HEK293 (cell line): Measurements from ENCODE around the gene KLF11.

ENCODE experiments used
- CTCF ChIA-PET: fragments of 350-600 bp; formaldehyde crosslinking; extraction: SDS; loops from one replicate; lab custom pipeline; 2021; ENCODE audit warnings: antibody characterized with exemption; lab: Yijun Ruan, JAX
- POLR2A ChIA-PET: fragments of 300-600 bp; formaldehyde crosslinking; extraction: SDS; loops from one replicate; lab custom pipeline; 2020; ENCODE audit warnings: antibody characterized with exemption, inconsistent platforms; lab: Yijun Ruan, JAX
- H3K27ac ChIP-seq: fragments of 200-500 bp; sonication (Bioruptor generic); 2 replicates; pipeline ENCODE4 v1.5.1; 2014; ENCODE audit warnings: low read depth, low read length, control low read depth, inconsistent platforms; ENCODE audit errors: extremely low read depth
- H3K36me3 ChIP-seq, 2 experiments: fragments of 200-500 bp in 1 of 2; sonication (Bioruptor generic) in 1 of 2; 1 replicate in 1 of 2; 2 replicates in 1 of 2; pipeline ENCODE4 v1.5.1; 2014 to 2017; ENCODE audit warnings: inconsistent platforms in 2 of 2, low read length in 2 of 2; ENCODE audit not compliant: control insufficient read depth in 2 of 2, insufficient read depth in 1 of 2
- H3K4me1 ChIP-seq: fragments of 200-500 bp; sonication (Bioruptor generic); 2 replicates; pipeline ENCODE4 v1.5.1; 2014; ENCODE audit warnings: mild to moderate bottlenecking, low read length, inconsistent platforms; ENCODE audit not compliant: control insufficient read depth, insufficient read depth
- H3K4me3 ChIP-seq: 2 replicates; pipeline ENCODE4 v1.5.1; 2011; ENCODE audit warnings: low read depth, mild to moderate bottlenecking, control low read depth, low read length, moderate library complexity
- H3K9me3 ChIP-seq: fragments of 200-500 bp; sonication (Bioruptor generic); 2 replicates; pipeline ENCODE4 v1.5.1; 2014; ENCODE audit warnings: low read depth, low read length, inconsistent platforms; ENCODE audit not compliant: control insufficient read depth, insufficient read depth
- HOXD13 ChIP-seq: sonication (generic); formaldehyde crosslinking; IDR thresholded peaks from 2 replicates; pipeline ENCODE4 v1.8.0; 2022; ENCODE audit warnings: missing genetic modification reagents, borderline replicate concordance
- MZF1 ChIP-seq: fragments of 450-650 bp; formaldehyde crosslinking; IDR thresholded peaks from 2 replicates; pipeline ENCODE4 v1.5.1; 2017; ENCODE audit warnings: missing biosample characterization, missing genetic modification characterization, borderline replicate concordance
- ZBTB1 ChIP-seq: fragments of 450-650 bp; formaldehyde crosslinking; IDR thresholded peaks from 2 replicates; pipeline ENCODE4 v1.5.1; 2016; ENCODE audit warnings: missing biosample characterization, missing genetic modification characterization
- ZNF114 ChIP-seq: fragments of 450-650 bp; formaldehyde crosslinking; IDR thresholded peaks from 2 replicates; pipeline ENCODE4 v1.5.0; 2017; ENCODE audit warnings: missing biosample characterization, missing genetic modification characterization
- ZNF274 ChIP-seq, 2 experiments: fragments of 200-500 bp in 1 of 2; fragments of 450-650 bp in 1 of 2; sonication (Bioruptor generic) in 1 of 2; formaldehyde crosslinking in 1 of 2; IDR thresholded peaks; 2 replicates each; pipeline versions ENCODE4 v1.5.1 to v1.6.1; 2014 to 2016; ENCODE audit warnings: borderline replicate concordance in 1 of 2, inconsistent platforms in 1 of 2, low read length in 1 of 2, missing biosample characterization in 1 of 2, missing genetic modification characterization in 1 of 2
- ZNF37A ChIP-seq: fragments of 450-650 bp; IDR thresholded peaks from 2 replicates; pipeline ENCODE4 v1.5.1; 2018; ENCODE audit warnings: missing biosample characterization, missing genetic modification characterization
- ZNF423 ChIP-seq: fragments of 450-650 bp; formaldehyde crosslinking; IDR thresholded peaks from 2 replicates; pipeline ENCODE4 v1.5.1; 2016; ENCODE audit warnings: missing biosample characterization, missing genetic modification characterization
- ZNF561 ChIP-seq: fragments of 450-650 bp; IDR thresholded peaks from 2 replicates; pipeline ENCODE4 v1.5.1; 2018; ENCODE audit warnings: missing biosample characterization, missing genetic modification characterization, borderline replicate concordance
- ZNF791 ChIP-seq: fragments of 450-650 bp; formaldehyde crosslinking; IDR thresholded peaks from 2 replicates; pipeline ENCODE4 v1.5.1; 2016; ENCODE audit warnings: missing biosample characterization, missing genetic modification characterization
- TF ChIP-seq, protein P1 (sequence below): fragments of 450-650 bp; formaldehyde crosslinking; IDR thresholded peaks from 2 replicates; pipeline ENCODE4 v1.5.1; 2016; ENCODE audit warnings: missing biosample characterization, missing genetic modification characterization
- TF ChIP-seq, protein P2 (sequence below): fragments of 450-650 bp; formaldehyde crosslinking; IDR thresholded peaks from 2 replicates; pipeline ENCODE4 v1.5.1; 2016; ENCODE audit warnings: missing biosample characterization, missing genetic modification characterization
- TF ChIP-seq, protein P3 (sequence below): fragments of 450-650 bp; formaldehyde crosslinking; IDR thresholded peaks from 2 replicates; pipeline ENCODE4 v1.5.1; 2016; ENCODE audit warnings: missing biosample characterization, missing genetic modification characterization
- TF ChIP-seq, protein P4 (sequence below): fragments of 450-650 bp; formaldehyde crosslinking; IDR thresholded peaks from 2 replicates; pipeline ENCODE4 v1.5.1; 2017; ENCODE audit warnings: missing biosample characterization, missing genetic modification characterization

Gene KLF11

DNA sequence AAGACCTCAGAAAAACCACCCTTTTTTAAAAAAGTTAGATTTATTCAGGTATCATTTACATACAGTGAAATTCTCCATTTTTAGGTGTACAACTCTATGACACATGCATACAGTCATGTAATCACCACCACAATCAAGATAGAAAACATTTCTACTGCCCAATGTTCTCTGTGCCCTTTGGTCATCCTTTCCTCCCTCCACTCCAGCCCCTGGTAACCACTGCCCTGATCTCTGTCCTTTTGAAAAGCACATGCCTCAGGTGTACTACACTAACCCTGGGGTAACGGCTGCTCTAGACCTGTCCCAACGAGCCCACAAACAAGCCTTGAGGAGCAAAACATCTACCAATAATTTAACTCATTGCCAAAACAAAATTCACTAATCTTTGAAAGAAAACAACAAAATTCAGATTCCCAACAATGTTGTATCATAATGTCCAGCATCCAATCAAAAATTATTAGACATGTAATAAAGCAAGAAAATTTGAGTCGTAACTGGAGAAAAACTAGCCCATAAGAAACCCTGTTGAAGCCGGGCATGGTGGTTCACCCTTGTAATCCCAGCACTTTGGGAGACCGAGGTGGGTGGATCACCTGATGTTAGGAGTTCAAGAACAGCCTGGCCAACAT is 25.9 kb upstream of the KLF11 start:
- H3K4me3 ChIP-seq = no peak overlapping the region
- CTCF ChIA-PET = interaction anchor here (1.4 kb wide), 1 partner anchor 33 kb away, joined by 4 read pairs; no protein-coding TSS in a partner anchor
- H3K27ac ChIP-seq = no peak overlapping the region
- POLR2A ChIA-PET = no interaction called here
- TF ChIP-seq ZNF423 (tag by site-specific recombination) = no peak
- TF ChIP-seq, protein P1, sequence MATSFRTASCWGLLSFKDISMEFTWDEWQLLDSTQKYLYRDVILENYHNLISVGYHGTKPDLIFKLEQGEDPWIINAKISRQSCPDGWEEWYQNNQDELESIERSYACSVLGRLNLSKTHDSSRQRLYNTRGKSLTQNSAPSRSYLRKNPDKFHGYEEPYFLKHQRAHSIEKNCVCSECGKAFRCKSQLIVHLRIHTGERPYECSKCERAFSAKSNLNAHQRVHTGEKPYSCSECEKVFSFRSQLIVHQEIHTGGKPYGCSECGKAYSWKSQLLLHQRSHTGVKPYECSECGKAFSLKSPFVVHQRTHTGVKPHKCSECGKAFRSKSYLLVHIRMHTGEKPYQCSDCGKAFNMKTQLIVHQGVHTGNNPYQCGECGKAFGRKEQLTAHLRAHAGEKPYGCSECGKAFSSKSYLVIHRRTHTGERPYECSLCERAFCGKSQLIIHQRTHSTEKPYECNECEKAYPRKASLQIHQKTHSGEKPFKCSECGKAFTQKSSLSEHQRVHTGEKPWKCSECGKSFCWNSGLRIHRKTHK (tag by site-specific recombination) = peak; percentile 93
- H3K36me3 ChIP-seq = no peaks in the 10 kb centered on the region
- no peaks in the 10 kb centered on the region for H3K4me1 ChIP-seq
- H3K9me3 ChIP-seq = no peaks in the 10 kb centered on the region

DNA sequence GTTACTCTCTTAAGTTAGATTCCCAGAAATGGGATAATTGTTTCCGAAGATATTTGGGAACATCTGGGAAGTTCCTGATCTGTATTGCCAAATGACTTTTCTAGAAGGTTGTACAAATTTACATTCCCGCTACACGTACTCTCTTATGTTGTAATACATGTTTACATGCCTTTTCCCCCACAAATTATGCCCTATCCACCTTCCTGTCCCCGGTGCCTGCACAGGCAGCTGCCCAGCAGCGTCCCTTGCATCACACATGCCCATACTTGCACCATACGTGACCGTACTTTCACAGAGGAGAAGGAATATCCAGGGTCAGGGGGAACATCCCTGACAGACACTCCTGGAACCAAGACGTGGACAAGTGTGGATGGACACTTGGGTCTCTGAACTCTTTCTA is 24.2 kb upstream of the KLF11 start:
- Histone ChIP-seq H3K4me1 (no peaks in the 10 kb centered on the region), H3K9me3 (no peaks in the 10 kb centered on the region), H3K4me3 (no peak overlapping the region), H3K36me3 (no peaks in the 10 kb centered on the region), H3K27ac (no peak overlapping the region)
- POLR2A ChIA-PET = no interaction called here
- CTCF ChIA-PET = interaction anchor here (0.6 to 1.0 kb wide), 2 partner anchors 223 to 547 kb away, joined by 3 read pairs; no protein-coding TSS in a partner anchor
- TF ChIP-seq ZNF37A (tag by site-specific recombination) = no peak
- TF ChIP-seq HOXD13 (CRISPR knock-in tag) = peak; percentile 60; the same call in 1 of the 2 replicates

DNA sequence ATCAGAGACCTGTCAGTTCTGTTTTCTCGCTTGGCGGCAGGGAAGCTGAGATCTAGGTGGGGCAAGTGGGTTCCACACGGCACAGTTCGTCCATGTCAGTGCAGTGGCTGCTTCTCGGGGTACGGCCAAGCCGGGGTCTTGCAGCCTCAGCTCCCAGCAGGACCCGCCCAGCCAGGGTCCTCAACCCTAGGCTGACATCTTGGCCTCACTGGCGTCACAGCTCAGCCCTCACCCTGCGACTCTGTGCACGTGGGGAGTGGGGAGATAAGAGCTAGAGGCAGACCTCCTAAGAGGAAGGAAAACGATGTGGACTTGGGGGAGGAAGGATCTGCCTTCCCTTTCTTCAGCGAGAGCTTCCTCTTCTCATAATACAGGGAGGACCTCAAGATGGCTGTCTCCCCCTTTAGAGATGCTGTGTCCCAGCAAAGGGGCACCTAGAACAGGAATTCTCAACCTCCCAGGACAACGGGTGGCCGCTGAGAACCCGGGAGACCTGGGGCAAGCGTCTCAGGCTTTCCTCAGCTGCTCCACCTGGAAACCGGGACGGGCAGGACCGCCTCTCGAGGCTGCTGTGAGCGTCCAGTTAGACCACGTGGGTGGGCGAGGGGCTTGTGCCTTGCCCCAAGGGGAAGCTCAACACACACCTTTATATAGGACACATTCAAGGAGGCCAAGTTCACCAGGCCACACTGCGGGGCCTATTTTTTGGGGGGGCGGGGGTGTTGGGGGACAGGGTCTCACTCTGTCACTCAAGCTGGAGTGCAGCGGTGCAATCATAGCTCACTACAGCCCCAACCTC is 23.5 kb upstream of the KLF11 start:
- no peak overlapping the region for H3K4me3 ChIP-seq
- no peaks in the 10 kb centered on the region for H3K36me3 ChIP-seq
- no peaks in the 10 kb centered on the region for H3K4me1 ChIP-seq
- H3K9me3 ChIP-seq = no peaks in the 10 kb centered on the region
- TF ChIP-seq ZNF791 (no peak), ZNF561 (tag by site-specific recombination) (no peak), ZBTB1 (tag by site-specific recombination) (no peak), ZNF114 (tag by site-specific recombination) (no peak), ZNF274 (IDR thresholded peaks at IDR 0.05; ENCODE audit: low read length) (no peak), ZNF274 (tag by site-specific recombination; IDR thresholded peaks at IDR 0.05; ENCODE audit: borderline replicate concordance) (no peak), MZF1 (tag by site-specific recombination) (no peak)
- TF ChIP-seq, protein P2, sequence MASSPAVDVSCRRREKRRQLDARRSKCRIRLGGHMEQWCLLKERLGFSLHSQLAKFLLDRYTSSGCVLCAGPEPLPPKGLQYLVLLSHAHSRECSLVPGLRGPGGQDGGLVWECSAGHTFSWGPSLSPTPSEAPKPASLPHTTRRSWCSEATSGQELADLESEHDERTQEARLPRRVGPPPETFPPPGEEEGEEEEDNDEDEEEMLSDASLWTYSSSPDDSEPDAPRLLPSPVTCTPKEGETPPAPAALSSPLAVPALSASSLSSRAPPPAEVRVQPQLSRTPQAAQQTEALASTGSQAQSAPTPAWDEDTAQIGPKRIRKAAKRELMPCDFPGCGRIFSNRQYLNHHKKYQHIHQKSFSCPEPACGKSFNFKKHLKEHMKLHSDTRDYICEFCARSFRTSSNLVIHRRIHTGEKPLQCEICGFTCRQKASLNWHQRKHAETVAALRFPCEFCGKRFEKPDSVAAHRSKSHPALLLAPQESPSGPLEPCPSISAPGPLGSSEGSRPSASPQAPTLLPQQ = no peak
- TF ChIP-seq, protein P3, sequence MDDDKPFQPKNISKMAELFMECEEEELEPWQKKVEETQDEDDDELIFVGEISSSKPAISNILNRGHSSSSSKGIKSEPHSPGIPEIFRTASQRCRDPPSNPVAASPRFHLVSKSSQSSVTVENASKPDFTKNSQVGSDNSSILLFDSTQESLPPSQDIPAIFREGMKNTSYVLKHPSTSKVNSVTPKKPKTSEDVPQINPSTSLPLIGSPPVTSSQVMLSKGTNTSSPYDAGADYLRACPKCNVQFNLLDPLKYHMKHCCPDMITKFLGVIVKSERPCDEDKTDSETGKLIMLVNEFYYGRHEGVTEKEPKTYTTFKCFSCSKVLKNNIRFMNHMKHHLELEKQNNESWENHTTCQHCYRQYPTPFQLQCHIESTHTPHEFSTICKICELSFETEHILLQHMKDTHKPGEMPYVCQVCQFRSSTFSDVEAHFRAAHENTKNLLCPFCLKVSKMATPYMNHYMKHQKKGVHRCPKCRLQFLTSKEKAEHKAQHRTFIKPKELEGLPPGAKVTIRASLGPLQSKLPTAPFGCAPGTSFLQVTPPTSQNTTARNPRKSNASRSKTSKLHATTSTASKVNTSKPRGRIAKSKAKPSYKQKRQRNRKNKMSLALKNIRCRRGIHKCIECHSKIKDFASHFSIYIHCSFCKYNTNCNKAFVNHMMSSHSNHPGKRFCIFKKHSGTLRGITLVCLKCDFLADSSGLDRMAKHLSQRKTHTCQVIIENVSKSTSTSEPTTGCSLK = no peak
- TF ChIP-seq, protein P4, sequence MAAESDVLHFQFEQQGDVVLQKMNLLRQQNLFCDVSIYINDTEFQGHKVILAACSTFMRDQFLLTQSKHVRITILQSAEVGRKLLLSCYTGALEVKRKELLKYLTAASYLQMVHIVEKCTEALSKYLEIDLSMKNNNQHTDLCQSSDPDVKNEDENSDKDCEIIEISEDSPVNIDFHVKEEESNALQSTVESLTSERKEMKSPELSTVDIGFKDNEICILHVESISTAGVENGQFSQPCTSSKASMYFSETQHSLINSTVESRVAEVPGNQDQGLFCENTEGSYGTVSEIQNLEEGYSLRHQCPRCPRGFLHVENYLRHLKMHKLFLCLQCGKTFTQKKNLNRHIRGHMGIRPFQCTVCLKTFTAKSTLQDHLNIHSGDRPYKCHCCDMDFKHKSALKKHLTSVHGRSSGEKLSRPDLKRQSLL (tag by site-specific recombination) = no peak
- POLR2A ChIA-PET = interaction anchor here (1.0 kb wide), 1 partner anchor 38 kb away, joined by 3 read pairs; no protein-coding TSS in a partner anchor
- no peak overlapping the region for H3K27ac ChIP-seq
- CTCF ChIA-PET = interaction anchor here (1.0 kb wide), 1 partner anchor 223 kb away, joined by 3 read pairs; no protein-coding TSS in a partner anchor
